ENCODE results near the gene LRP1. TPM values are rescaled to one million over a fixed set of nuclear protein-coding genes. Genes with fewer than 3 reads are reported as not detected.

The LRP1 gene
- total RNA-seq, 1 donor from 2014 or later = 24.5 TPM

DNA sequence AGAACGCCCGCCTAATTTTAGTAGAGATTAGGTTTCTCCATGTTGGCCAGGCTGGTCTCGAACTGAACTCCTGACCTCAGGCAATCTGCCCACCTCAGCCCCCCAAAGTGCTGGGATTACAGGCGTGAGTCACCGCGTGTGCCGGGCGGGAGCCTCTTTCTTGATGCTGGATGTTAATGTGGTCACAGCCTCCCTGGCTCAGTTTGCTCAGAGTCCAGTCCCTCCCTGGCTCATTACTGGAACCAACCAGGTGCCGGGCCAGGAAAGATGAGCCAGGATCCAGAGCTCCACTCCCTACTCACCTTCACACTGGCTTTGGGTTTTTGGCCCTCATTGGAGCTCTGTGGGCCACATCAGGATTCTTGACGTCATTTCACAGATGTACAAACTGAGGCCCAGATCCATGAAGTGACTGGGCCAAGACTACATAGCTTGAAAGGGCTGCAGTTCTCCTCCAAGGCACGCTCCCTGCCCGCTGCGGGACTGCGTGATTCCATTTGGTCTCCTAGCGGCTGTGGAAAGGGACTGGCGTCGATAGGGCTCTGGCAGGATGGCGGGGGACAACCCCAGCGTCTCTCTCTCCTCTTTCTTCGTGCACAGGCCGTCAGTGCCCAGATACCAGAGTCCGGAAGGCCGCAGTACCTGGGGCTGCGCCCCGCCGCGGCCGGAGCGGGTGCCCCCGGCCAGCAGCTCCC, 96.1 kb downstream of the LRP1 start:
- no peak overlapping the region for H3K4me3 ChIP-seq (ENCODE audit: low read depth, low read length)
- FAIRE-seq = no peak
- H3K27me3 ChIP-seq (ENCODE audit: control insufficient read depth, insufficient read depth, low read length) = peaks cover 45% of the 10 kb centered on the region
- no peaks in the 10 kb centered on the region for H3K36me3 ChIP-seq (ENCODE audit: control insufficient read depth, insufficient read depth, low read length)
- DNase-seq (ENCODE audit: low read depth) = no peak
- TF ChIP-seq, protein P1, sequence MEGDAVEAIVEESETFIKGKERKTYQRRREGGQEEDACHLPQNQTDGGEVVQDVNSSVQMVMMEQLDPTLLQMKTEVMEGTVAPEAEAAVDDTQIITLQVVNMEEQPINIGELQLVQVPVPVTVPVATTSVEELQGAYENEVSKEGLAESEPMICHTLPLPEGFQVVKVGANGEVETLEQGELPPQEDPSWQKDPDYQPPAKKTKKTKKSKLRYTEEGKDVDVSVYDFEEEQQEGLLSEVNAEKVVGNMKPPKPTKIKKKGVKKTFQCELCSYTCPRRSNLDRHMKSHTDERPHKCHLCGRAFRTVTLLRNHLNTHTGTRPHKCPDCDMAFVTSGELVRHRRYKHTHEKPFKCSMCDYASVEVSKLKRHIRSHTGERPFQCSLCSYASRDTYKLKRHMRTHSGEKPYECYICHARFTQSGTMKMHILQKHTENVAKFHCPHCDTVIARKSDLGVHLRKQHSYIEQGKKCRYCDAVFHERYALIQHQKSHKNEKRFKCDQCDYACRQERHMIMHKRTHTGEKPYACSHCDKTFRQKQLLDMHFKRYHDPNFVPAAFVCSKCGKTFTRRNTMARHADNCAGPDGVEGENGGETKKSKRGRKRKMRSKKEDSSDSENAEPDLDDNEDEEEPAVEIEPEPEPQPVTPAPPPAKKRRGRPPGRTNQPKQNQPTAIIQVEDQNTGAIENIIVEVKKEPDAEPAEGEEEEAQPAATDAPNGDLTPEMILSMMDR (IDR thresholded peaks at IDR 0.05; ENCODE audit: insufficient read depth, low read length, severe bottlenecking) = no peak

DNA sequence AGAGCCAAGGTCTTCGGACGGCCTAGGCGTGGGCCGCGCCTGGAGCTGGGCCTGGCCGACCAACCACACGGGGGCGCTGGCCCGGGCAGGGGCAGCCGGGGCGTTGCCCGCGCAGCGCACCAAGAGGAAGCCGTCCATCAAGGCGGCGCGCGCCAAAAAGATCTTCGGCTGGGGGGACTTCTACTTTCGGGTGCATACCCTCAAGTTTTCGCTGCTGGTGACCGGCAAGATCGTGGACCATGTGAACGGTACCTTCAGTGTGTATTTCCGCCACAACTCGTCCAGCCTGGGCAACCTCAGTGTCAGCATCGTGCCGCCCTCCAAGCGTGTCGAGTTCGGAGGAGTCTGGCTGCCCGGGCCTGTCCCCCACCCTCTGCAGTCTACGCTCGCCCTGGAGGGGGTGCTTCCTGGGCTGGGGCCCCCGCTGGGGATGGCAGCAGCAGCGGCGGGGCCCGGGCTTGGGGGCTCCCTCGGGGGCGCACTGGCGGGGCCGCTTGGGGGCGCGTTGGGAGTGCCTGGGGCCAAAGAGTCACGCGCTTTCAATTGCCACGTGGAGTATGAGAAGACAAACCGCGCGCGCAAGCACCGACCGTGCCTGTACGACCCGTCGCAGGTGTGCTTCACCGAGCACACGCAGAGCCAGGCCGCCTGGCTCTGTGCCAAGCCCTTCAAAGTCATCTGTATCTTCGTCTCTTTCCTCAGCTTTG, 96.8 kb downstream of the LRP1 start:
- Histone ChIP-seq H3K4me3 (ENCODE audit: low read depth, low read length) (no peak overlapping the region), H3K36me3 (ENCODE audit: control insufficient read depth, insufficient read depth, low read length) (no peaks in the 10 kb centered on the region), H3K27me3 (ENCODE audit: control insufficient read depth, insufficient read depth, low read length) (peaks cover 40% of the 10 kb centered on the region)
- FAIRE-seq (no peak), DNase-seq (ENCODE audit: low read depth) (no peak)
- TF ChIP-seq, protein P1 (IDR thresholded peaks at IDR 0.05; ENCODE audit: insufficient read depth, low read length, severe bottlenecking) = peak; percentile 76

DNA sequence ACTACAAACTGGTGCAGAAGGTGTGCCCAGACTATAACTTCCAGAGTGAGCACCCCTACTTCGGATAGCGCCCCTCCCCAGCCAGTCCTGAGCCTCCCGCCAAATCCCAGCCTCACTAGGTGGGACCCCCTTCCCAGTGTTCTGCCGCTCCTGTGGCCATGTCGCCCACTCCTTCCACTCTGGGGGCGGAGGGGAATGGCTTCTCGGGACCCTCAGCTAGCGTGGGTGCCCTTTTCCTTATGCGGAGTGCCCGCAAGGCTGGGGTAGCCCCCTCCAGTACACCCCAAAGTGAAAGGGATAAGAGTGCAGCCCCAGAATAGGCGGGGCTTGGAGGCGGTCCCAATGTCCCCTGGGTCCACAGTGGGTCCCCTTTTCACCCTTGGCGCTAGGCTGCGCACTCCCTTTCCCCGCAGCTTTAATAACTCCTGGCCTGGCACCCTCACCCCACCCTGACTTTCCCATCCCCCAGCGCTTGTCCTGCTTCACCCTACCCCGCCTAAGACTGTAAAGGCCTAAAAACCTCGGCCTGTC, 97.5 kb downstream of the LRP1 start:
- FAIRE-seq (no peak), DNase-seq (ENCODE audit: low read depth) (no peak)
- TF ChIP-seq, protein P1 (IDR thresholded peaks at IDR 0.05; ENCODE audit: insufficient read depth, low read length, severe bottlenecking) = no peak
- H3K27me3 ChIP-seq (ENCODE audit: control insufficient read depth, insufficient read depth, low read length) = peaks cover 36% of the 10 kb centered on the region
- no peak overlapping the region for H3K4me3 ChIP-seq (ENCODE audit: low read depth, low read length)
- peaks cover 1% of the 10 kb centered on the region for H3K36me3 ChIP-seq (ENCODE audit: control insufficient read depth, insufficient read depth, low read length)

DNA sequence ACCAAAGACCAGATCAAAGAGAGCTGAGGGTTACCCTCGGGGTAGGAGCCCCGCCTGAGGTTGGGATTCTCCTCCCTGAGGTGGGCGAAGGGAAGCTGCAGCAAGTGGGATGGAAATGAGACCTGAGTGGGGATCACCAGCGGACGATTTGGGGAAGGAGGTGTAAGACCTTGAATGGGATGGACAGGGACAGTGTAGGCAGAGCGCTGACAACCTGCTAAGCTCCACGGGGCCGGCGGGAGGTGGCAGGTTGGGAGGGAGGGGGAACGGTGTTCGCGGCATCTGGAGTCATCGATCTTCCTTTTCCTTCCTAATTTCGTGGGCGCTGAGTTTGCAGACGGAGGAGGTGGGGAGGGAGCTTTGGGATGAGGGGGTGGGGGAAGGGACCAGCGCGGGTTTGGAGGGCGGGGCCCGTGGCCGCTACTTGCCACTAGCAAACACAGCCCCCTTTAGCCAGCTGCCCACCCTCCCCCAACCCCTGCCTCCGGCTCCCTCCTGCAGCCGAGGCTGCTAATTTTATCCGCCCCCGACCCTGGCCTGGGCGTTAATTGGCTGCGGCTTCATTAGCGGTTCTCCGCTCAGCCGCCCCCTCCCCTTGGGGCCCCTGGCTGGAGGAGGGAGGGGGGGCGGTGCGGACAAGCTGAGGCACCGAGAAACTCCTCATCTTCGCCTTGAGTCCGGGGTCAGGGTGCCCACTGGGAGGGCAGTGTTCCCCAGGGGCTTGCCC, 98.5 kb downstream of the LRP1 start:
- peaks cover 26% of the 10 kb centered on the region for H3K27me3 ChIP-seq (ENCODE audit: control insufficient read depth, insufficient read depth, low read length)
- peaks cover 11% of the 10 kb centered on the region for H3K36me3 ChIP-seq (ENCODE audit: control insufficient read depth, insufficient read depth, low read length)
- FAIRE-seq (no peak), DNase-seq (ENCODE audit: low read depth) (no peak)
- TF ChIP-seq, protein P1 (IDR thresholded peaks at IDR 0.05; ENCODE audit: insufficient read depth, low read length, severe bottlenecking) = no peak
- H3K4me3 ChIP-seq (ENCODE audit: low read depth, low read length) = no peak overlapping the region

DNA sequence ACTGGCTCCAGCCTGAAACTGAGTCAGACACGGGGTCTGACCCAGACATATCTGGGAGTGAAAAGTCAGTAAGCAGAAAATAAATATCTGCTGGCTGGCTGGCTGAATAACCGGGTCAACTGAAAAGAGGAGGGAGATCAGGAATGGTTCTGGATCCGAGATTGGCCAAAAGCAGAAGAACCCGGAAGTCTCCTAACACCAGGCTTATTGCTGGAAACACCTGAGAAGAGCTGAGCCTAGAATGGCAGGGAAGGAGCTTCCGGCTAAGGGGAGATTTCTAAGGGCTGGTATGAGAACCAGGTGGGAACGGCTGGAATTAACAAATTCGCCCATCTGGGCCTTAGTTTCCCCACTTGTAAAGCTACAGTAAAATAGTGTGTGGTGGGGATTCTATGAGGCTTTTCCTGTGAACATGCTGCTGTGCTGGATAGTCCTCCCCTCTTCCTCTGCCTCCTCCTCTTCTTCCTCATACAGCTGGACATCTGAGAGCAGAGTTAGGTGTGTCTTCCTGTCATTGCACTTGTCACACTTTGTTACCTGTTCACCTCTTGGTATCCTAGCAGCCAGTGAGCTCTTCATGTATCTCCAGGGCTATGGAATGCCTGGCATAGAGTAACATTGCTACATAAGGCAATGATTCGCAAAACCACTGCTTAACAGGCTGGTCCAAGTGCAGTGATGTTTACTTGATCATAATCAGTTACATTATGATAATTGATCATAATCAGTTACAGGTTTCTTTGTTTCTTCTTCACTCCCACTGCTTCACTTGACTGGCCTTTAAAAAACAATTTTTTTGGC, 99.2 kb downstream of the LRP1 start:
- DNase-seq (ENCODE audit: low read depth) = peak; percentile 40
- TF ChIP-seq, protein P1 (IDR thresholded peaks at IDR 0.05; ENCODE audit: insufficient read depth, low read length, severe bottlenecking) = no peak
- peaks cover 19% of the 10 kb centered on the region for H3K27me3 ChIP-seq (ENCODE audit: control insufficient read depth, insufficient read depth, low read length)
- no peak overlapping the region for H3K4me3 ChIP-seq (ENCODE audit: low read depth, low read length)
- FAIRE-seq = peak; percentile 40
- H3K36me3 ChIP-seq (ENCODE audit: control insufficient read depth, insufficient read depth, low read length) = peaks cover 16% of the 10 kb centered on the region

Data from bronchial epithelial cell (primary cell).